ENCODE measurements around the gene OVCA2.
A peak's percentile ranks its signal among the peaks of the same experiment; 100 is the strongest.

OVCA2 gene

DNA sequence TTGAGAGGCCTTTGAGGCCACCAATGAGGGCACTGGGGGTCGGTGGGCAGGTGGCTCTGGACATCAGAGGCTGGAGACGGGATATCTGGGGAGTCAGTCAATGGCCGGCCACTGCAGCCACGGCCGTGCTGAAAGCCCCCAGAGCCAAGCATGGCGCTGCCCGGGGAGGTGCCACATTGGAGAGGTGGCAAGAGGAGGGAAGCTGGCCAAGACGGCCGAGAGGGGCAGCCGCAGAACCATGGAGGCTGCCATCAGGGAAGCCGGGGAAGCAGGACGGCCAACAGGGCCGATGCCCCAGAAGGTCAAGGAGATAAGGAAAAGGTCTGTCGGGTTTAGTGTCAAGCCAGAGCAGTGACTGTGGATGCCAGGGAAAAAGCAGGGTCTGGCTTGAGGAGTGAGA is 26.5 kb upstream of the OVCA2 start:
- DNase-seq = no peak

DNA sequence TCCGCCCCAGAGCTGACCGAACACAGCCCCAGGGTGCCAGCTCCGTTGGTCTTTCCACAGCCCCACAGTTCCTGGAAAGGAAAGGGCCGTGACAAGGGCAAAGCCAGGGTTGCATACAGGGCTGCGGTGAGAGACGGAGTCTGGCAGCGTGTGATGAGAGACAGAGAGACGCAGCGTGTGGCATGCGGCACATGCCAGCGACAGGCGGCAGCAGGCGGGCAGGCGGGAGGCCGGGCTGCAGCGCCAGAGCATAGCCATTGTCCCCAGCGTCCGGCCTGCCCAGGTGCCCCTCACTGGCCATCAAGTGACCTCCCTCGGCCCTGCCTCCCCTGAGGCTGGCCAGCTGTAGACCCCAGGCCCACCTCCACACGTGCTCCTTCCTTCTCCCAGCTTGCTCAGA is 25.3 kb upstream of the OVCA2 start:
- DNase-seq = no peak

DNA sequence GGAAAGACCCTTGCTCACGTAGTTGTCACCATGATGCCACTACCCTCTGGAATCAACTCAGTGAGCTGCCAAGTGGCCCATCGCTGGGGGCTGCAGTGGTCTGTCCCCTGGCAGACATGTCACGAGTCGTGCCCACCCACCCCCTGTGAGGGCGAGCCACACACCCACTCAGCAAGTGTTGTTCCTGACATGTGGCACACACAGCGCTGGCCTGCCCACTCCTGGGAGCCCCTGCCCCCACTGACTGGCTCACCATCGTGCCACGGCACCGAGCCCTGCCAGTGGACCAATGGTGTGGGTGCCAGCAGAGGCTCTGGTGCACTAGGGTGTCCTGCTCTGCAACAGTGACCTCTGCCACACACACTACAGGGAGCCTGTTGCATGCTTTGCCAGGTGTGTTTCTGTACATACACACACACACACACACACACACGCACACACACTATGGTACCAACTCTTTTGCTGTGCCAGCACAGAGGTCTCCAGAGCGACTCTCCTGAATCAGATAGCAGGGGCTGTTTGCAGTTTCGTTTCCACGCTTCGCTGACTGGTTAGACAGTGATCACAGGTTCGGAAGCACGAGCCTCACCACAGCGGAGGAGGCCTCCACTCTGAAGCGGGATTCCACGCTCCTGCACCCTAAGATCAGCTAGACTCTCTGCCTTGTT is 24.4 kb upstream of the OVCA2 start:
- DNase-seq = no peak

DNA sequence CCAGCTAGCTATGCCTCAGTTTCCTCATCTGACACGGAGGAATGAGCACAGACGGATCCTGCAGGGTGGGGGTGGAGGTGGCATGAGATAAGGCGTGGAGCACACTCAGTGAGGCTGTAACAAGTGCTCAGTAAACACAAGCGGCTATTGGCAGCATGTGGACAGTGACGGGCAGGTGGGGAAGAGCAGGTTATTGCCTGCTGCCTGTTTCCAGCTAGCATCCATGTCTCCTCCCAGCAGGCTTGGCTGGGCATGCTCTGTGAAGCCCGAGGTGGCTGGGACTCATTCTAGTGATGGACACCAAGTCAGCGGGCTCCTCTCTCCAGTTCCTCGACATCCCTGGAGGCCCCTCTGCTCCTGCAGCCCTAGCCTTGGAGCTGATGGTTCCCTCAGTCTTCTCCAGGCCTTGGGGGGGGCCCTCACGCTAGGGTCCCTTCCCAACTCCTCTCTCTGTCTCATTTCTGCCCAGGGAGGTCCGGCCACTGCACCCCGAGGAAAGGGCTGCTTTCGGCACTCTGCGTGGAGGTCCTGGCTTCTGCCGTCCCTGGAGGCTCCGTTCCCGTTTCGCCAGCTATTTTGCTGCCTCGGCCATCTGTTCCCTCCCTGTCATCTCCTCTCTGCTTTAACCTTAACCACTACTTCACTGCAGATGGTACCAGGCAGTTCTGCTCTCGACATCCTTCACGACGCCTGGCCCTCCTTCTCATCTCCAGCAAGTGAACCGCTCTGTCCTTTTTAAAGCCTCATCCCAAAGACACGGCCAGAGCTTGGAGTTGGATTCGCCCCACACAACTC is 22.9 kb upstream of the OVCA2 start:
- no peak for DNase-seq

DNA sequence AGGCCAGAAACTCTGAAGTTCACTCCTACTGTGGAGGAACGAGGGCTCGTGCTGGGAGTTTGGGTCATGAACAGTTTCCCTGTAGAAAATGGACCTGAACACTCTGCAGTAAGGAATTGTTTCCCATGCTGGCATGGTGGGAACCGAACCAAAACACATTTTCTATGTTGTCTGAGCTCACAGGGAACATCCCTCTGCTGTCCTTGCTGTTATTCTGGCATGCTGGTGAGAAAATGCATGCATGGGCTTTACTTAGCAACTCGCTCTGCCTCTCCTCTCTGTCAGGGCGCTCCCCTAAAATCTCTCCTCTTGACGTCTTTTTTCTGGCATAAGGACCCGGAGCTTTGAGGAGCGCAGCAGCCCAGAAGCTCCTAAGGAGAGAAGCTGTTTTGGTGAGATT is 22.1 kb upstream of the OVCA2 start:
- DNase-seq = no peak

DNA sequence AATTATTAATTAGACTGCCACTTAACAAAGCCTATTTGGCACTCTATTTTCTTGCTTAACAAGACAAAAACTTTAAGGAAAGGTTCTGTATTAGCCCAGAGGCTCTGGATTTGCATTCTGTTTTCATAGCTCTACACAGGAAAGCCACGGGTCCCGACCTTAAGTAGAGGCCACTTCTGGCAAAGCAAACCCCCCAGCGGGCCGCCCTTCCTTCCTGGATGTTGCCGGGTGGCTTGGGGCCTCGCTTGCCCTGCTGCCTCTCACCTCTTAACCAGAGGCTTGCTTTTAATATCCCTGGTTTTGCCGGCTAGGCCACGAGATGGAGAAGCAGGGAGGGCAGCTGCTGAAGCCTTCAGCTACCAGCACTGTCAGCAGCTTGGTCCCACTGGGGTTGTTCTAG is 21.1 kb upstream of the OVCA2 start:
- no peak for DNase-seq

DNA sequence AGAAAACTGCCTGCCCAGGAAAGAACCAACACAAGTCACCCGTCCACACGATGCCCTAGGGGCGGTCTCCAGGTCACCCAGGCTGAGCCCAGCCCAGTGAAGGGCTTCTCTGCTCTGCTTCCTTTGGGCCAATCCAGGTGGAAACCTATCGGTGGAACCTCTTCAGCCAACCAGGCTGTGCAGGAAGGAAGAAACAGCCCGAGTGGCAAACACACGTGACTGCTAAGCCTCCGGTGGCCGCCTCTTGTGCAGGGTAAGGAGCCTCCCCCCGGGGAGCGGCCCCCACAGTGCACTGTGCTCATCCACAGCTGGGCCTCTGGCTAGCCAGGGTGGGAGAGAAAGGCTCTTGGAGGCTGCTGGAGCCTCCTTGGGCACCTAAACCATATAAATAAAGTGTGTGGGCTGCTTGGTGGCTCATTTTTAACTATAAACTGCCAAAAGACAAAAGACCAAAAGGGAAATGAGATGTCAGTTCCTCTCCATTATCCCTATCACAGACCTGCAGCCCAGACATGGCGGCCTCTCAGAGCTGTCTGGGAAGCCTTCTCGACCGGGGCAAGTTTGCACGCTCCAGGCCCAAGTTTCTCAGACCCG is 19.1 kb upstream of the OVCA2 start:
- no peak for DNase-seq

DNA sequence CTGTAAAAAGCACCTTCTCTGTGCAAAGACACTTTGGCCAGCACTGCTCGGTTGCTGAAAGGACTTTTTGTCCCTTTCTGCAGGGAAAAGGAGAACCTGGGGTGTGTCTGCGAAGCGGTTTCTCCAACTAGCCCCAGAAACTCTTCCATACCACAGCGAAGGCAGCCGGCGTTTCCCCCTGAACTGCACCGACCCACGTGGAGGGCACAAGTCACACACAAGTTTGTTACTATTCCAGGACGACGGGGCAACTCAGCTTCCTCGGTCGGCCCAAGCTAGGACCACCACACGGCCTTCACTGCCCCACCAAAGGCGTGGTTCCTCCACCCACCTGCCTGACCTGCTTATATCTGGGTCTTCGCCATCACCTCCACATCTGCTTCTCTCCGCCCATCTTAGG is 18.6 kb upstream of the OVCA2 start:
- DNase-seq = no peak

DNA sequence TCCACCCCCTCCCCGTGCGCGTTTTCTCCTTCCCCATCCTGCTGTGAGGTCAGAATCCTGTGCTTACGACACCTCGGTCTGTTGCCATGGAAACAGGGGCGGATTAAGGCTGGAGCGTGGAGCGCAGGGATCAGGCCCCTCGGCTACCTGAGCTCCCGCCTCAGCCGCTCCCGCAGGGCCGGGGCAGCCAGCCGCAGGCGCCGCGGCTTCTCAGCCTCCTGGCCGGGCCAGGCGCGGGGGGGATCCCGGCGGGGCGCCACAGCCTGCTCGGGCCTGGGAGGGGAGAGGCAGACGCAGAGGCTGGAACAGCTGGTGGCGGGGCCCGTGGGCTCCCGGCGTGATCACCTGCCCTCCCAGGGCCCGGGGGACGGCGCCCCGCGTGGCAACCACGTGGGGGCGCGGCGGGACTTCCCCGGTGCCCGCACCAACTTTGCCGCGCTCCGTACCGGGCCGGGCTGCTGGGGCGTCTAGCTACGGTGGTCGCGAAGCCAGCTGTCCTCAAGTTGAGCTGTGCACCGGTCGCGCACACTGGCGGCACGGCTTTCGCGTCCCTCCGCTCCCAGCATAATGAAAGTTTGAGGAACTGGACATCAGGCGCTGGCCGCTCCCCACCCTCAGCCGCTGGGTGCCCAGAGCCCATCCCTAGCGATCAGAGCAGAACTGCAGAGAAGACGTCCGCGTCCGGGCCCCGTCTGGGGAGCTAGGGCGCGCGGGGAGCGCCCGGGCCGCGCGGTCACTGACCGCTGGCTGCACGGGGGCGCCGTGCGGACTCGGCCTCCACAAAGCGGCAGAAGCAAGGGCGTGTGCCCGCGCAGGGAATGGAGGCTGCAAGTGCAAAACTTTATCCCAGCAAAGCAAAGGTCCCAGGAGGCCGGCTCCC is 17.9 kb upstream of the OVCA2 start:
- DNase-seq = peak; percentile 31

DNA sequence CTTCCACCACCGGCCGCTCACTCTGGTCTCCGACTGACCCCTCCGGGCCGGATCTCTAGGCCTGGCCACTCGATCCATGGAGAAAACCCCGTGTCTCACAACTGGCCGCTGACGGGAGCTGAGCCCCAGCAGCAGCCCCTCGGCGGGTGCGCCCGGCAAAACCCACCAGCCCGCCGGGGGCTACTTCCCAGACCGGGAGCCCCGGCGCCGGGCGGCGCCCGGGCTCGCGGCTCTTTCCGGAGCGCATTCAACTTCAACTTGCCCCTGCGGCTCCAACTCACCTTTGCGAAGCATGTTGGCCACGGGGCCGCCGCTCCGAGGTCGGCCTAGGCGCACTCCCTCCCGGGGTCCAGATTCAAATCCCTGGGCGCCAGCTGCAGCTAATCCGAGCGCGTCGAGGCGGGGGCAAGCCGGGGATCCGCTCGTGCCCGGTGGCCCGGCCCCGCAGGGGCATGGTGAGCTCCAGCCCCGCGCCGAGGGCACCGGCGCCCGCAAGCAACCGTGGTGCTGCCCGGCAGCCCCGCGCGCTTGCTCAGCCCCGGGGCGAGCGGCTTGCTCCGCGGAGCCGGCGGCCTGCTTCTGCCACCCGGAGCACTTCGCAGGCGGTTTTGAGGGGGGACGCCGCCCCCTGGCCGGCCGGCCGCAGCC is 17.1 kb upstream of the OVCA2 start:
- DNase-seq = no peak

DNA sequence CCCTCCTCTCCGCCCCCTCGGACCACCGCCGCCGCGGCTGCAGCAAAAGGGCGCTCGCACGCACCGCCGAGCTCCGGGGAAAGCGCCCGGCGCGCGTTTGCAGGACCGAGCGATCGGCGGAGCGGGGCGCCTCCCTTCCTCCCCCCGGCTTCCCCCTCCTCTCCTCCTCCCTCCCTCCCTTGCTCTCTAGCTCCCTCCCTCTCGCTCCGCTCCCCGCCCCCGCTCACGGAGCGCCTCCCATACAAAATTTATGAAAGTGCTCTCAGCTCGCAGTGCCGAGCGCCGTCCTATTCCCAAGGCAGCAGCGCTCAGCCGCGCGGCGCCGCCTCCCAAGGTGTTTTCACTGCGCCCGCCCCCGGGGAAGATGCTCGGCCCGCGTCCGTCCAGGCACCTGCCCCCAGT is 16.6 kb upstream of the OVCA2 start, which contains the start of gene RTN4RL1:
Gene RTN4RL1 (minus strand): TSS at position 115 of the 402 bp plus-strand sequence. CDS start 469 bp downstream, outside the sequence.
- peak; percentile 70 for DNase-seq

DNA sequence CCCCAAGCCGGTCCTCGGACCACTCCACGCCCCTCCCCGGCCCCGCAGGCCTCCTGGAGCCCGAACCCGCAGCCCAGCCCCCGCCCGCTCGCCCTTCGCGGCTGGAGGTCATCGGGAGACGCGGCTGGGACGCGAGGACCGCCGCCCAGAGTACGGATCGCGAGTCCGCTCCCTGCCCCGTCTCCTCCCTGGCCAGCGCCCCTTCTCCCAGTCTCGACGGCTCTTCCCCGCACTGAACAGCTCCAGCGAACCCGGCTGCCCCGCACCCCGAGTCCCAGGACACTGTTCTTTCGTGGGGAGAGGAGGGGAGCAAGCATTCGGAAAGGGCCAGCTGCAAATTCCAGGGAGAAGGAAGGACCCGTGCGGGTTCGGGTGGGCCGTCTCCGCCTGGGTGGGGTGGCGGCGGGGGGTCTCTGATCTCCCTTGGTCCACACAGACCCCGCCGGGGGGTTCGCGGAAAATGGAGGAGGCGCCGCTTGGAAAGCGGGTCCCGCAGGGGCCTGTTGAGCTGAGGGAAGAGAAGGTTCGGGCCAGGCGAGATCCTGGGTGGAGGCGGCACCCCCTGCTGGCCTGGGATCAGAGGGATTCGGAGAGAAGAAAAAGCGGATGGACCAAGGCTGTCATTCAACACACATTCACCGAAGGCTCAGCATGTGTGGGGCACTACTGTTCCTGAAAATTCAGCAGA is 16.1 kb upstream of the OVCA2 start:
- no peak for DNase-seq

DNA sequence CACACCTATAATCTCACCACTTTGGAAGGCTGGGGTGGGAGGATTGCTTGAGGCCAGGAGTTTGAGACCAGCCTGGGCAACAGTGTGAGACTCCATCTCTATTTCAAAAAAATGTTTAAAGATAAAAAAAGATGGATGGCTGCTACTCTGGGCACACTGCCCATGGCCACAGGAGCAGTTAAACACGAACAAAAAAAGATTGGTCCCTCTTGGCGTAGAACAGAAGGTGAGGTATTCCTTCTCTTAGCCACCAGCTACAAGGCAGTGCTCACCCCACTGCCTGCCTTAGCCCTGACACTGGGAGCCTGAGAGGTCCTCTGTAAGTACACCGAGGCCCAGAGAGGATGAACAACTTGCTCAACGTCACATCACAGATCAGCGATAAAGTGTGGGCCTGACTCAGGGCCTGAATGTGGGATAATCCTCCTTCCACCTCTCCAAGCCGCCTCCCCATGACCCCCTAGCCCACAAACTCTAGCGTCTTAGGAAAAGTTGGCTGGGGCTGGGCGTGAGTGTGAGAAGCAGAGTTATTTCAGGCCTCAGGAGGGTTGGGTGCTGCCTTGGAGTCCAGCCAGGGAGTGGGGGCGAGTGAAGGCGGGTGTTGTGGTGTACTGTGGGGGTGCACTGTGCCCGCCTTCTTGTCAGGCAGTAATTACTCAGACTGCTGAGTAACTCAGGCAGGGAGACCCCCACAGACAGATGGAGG is 14.1 kb upstream of the OVCA2 start:
- no peak for DNase-seq

DNA sequence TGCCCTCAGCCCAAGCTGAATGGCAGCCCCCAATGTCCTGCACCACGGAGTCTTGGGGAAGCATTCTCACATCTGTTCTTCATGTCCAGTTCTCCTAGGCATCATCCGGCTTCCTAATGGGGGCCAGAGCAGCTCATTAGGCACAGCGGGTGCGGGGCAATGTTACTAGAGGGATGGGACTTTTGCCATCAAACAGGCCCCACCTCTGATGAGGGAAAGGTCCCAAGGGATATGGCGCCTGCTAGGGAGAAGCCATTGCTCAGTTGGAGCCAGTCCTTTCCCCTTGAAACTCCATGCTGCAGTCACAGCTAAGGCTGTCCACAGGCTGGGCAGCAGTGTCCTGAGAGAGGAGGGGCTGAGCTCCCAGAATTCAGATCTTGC is 13.6 kb upstream of the OVCA2 start:
- DNase-seq = no peak

DNA sequence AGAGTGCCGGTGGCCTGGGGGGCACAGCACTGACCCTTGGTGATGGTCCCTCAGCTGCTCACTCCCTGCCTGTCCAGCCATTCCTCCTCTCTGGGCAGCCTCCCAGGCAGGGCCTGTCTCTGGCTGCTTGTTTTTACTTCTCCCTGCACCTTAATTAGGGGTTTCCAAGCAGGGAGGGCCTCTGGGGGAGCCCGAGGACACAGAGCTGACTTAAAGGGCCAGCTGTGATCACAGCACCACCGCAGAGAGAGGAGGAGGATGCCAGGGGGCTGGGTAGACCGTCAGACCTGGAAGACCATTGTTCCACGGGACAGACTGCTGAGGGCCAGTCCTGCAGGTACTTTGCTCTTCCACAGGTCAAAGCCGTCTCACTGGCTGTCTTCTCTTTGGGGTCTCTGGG is 13.1 kb upstream of the OVCA2 start:
- no peak for DNase-seq

DNA sequence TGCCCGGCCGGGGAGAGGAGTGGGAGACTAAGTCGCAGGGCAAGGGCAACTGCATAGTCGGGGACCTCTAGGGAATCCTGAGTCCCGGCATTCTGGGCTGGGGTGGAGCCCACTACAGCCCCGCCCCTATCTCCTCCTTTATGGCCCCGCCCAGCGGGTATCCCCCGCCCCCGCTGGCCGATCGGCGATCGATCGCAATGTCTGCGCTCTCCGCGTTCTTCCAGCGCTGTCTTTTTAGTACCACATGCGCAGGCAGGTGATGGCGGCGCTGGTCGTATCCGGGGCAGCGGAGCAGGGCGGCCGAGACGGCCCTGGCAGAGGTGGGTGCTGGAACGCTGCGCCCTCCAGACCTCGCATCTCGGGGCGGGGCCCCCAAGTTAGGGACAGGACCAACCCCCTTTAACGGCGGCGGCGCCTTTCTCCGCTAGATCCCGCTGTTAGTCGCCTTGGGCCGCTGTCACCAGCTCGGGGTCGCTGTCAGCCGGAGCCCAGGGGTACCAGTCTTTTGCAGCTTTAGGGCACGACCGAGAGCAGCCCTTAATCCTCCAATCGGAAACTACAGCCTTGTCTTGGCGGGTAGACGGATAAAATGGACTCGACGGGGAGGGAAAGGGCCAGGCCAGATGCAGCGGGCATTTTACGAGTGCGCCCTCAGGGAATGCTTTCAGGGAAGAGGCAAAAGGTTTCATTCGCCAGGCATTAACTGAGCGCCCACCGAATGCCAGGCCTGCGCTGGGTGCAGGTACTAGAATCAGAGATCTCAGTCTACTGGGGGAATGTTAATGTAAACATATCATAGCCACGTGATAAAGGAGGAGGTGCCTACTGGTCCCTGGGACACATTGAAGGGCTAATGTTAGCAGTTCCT is 11.7 kb upstream of the OVCA2 start, which contains the start of gene DPH1:
Gene DPH1 (plus strand): TSS at position 243 of the 868 bp plus-strand sequence. CDS start 17 bp downstream, at position 260.
- peak; percentile 76 for DNase-seq

DNA sequence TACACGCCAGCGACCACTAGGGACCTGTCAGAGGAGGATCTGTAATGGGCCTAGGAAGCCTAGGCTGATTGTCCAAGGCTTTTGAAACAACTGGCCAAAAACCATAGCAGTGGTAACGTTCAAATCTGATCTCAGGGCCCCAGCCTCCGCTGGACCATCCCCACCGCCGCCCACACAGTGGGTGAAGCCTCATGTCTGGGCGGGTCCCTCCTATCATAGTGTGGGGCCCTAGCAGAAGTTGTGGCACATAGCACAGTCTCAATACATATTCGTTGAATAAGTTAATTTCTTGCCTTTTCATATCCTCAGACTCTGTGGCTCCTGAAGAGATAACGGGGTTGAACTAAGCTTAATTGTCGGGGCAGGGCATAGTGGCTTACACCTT is 11.1 kb upstream of the OVCA2 start:
- no peak for DNase-seq

DNA sequence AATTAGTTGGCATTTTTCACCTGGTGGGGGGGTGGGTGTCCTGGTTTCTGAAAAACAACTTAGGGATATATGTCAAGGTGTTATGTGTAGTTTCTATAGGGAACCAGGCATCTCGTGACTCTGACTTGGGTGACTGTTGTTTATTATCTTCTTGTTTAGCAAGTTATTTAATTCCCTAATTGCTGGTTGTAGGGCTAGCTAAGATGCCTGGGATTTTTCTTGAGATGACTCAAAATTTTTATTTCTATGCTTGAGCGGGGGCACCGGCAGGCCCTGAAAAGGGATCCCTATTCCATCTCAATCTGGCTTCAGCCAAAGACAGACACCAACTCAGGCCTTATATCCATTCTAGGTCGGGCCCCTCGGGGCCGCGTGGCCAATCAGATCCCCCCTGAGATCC is 8.7 kb upstream of the OVCA2 start:
- DNase-seq = no peak

DNA sequence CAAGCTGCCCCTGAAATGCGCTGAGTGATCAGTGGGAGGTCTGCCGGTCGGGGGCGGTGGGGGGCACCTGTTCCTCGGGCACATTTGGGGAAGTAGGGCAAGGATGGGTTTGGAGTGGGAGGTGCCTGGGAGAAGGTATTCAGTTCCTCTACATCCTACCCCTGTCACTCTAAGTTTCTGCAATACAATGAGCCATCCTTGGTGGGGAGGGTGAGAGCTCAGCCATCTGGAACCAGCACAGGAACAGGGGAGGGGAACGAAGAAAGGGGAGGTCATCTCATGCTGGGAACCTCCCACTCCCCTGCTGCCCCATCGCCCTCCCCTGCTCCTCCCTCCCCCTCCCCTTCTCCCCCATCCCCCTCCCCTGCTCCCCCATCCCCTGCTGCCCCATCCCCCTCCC is 7.7 kb upstream of the OVCA2 start:
- no peak for DNase-seq
